ENCODE results near the gene KRTAP19-8.

DNA sequence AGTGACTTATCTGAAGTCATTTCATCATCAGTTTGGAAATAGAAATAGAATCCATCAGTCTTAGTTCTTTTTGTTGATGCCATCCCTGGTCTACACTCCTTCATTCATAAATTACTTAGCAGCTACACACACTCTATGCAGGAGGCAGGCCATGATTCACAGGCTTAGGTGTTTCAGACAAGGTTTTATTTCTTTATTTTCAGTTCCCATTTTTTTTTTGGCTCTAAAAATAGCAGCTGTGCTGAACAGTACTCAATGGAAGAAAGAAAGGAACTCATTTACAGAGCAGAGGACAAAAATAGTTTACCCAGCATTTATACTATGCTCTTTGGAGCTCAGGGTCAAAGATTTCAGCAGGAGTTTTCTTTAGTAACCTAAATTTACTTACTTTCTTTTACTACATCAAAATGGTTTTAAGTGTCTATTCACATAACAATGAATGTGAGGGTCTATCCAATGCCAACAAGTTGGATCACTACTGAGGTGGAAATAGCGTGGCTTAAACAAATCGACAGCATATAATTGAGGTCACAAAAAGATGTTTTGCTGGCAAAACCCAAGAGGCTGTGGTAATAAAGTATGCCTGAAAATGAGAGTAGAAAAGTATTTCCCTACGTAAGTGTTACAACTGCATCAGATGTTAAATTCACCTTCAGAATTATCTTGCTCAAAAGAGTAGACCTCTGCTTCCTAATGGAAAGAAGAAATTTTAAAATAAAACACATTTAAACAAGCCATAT lies 7.7 kb downstream of the KRTAP19-8 start:
- TF ChIP-seq, protein P1, sequence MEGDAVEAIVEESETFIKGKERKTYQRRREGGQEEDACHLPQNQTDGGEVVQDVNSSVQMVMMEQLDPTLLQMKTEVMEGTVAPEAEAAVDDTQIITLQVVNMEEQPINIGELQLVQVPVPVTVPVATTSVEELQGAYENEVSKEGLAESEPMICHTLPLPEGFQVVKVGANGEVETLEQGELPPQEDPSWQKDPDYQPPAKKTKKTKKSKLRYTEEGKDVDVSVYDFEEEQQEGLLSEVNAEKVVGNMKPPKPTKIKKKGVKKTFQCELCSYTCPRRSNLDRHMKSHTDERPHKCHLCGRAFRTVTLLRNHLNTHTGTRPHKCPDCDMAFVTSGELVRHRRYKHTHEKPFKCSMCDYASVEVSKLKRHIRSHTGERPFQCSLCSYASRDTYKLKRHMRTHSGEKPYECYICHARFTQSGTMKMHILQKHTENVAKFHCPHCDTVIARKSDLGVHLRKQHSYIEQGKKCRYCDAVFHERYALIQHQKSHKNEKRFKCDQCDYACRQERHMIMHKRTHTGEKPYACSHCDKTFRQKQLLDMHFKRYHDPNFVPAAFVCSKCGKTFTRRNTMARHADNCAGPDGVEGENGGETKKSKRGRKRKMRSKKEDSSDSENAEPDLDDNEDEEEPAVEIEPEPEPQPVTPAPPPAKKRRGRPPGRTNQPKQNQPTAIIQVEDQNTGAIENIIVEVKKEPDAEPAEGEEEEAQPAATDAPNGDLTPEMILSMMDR (IDR thresholded peaks at IDR 0.05): no peak
- TF ChIP-seq POLR2A (IDR thresholded peaks at IDR 0.05): no peak

Data from heart left ventricle (tissue), 13 donors.